Umbilical cord (tissue), 2 donors: ENCODE data around the gene NENF. TPM values are rescaled to one million over a fixed set of nuclear protein-coding genes. Genes with fewer than 3 reads are reported as not detected.
A peak's percentile ranks its signal among the peaks of the same experiment; 100 is the strongest.
"Not testable (repeated sequence)": the region's sequence is repeated elsewhere in the genome, so short reads cannot be mapped to it uniquely, and the experiment has no call there.

Experiments used
- DNase-seq: peaks from one replicate; pipeline ENCODE4 v3.0.0-alpha.2; 2015; ENCODE audit warnings: low spot score
- total RNA-seq: library from RNA; depleted of rRNA; stranded (reverse); fragments of >200 nt; gene quantifications from one replicate; pipeline ENCODE4 v1.2.3, GENCODE V29; 2014; ENCODE audit warnings: low replicate concordance; ENCODE audit not compliant: insufficient read depth

NENF gene
- total RNA-seq, 1 donor from 2014 or later: 103 TPM

GRCh38 chr1:212459656-212460055 lies 26.9 kb downstream of the NENF start:
- DNase-seq: no peak

- no peak for DNase-seq
These were observed 27.7 kb downstream of the NENF start for GRCh38 chr1:212460376-212460775.

GRCh38 chr1:212461916-212462660 lies 29.4 kb downstream of the NENF start:
- no peak for DNase-seq

- peak; percentile 66 for DNase-seq
These were observed 31.0 kb downstream of the NENF start for GRCh38 chr1:212463565-212464285.

- no peak for DNase-seq
These were observed 32.6 kb downstream of the NENF start for GRCh38 chr1:212465311-212465710.

- DNase-seq: no peak
These were observed 33.7 kb downstream of the NENF start for GRCh38 chr1:212466437-212466836.

GRCh38 chr1:212466898-212467650 lies 34.4 kb downstream of the NENF start:
- peak; percentile 87 for DNase-seq

- no peak for DNase-seq
These were observed 35.2 kb downstream of the NENF start for GRCh38 chr1:212467843-212468482.

GRCh38 chr1:212470059-212470458 lies 37.3 kb downstream of the NENF start:
- DNase-seq: peak; percentile 96

GRCh38 chr1:212471286-212471685 lies 38.6 kb downstream of the NENF start:
- no peak for DNase-seq

GRCh38 chr1:212471891-212472675 lies 39.4 kb downstream of the NENF start:
- no peak for DNase-seq

GRCh38 chr1:212473729-212474128 lies 41.0 kb downstream of the NENF start:
- DNase-seq: no peak

- no peak for DNase-seq
These were observed 42.4 kb downstream of the NENF start for GRCh38 chr1:212475151-212475550.

GRCh38 chr1:212475831-212476230 lies 43.1 kb downstream of the NENF start:
- DNase-seq: not testable (repeated sequence)

- DNase-seq: peak; percentile 92
These were observed 44.4 kb downstream of the NENF start for GRCh38 chr1:212477014-212477679.

- no peak for DNase-seq
These were observed 45.2 kb downstream of the NENF start for GRCh38 chr1:212477680-212478466.

GRCh38 chr1:212478467-212479025 lies 45.8 kb downstream of the NENF start:
- no peak for DNase-seq

- DNase-seq: no peak
These were observed 46.5 kb downstream of the NENF start for GRCh38 chr1:212479188-212479587.

- not testable (repeated sequence) for DNase-seq
These were observed 48.2 kb downstream of the NENF start for GRCh38 chr1:212480711-212481437.
